GM13977 (cell line): ENCODE results near the gene ULK4.

Experiments
- DNase-seq: peaks from one replicate; pipeline ENCODE4 v3.0.0; 2012; ENCODE audit warnings: low spot score
- in situ Hi-C: fragments of 300-500 bp; cut with MboI; formaldehyde crosslinking; loops from one replicate; pipeline ENCODE4 v1.12.0; 2022; ENCODE audit warnings: low sequenced_read_pairs, low pct_unique_long_range_greater_than_20kb, mixed read lengths, inconsistent platforms; ENCODE audit not compliant: unreplicated experiment
- TF ChIP-seq, protein P1 (sequence below): IDR thresholded peaks from 2 replicates; pipeline ENCODE4 v1.5.1; 2012; ENCODE audit warnings: mild to moderate bottlenecking, control low read depth; ENCODE audit not compliant: insufficient read depth; ENCODE audit errors: extremely low read depth, missing control alignments

The ULK4 gene

DNA sequence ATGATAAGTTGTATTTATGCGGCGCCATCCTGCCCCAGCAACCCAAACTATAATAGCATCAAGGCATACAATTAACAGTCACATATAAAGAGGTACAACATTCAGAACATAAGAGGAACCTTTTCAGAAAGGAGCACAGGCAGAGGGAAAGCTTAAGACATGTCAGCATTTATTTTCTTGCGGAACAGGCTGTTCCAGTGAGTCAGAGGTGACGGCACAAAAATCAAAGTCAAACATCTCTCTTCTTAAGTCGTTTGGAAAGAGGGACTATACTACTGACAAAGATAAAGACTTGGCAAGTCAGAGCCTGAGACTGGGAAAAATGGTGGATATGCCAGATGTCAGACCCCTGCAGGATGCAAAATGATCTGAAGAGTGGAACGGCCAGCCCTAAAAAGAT, 634.2 kb downstream of the ULK4 start:
- in situ Hi-C loops: no loop called here
- TF ChIP-seq, protein P1, sequence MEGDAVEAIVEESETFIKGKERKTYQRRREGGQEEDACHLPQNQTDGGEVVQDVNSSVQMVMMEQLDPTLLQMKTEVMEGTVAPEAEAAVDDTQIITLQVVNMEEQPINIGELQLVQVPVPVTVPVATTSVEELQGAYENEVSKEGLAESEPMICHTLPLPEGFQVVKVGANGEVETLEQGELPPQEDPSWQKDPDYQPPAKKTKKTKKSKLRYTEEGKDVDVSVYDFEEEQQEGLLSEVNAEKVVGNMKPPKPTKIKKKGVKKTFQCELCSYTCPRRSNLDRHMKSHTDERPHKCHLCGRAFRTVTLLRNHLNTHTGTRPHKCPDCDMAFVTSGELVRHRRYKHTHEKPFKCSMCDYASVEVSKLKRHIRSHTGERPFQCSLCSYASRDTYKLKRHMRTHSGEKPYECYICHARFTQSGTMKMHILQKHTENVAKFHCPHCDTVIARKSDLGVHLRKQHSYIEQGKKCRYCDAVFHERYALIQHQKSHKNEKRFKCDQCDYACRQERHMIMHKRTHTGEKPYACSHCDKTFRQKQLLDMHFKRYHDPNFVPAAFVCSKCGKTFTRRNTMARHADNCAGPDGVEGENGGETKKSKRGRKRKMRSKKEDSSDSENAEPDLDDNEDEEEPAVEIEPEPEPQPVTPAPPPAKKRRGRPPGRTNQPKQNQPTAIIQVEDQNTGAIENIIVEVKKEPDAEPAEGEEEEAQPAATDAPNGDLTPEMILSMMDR: no peak

GRCh38 chr3:41324156-41324475, 637.8 kb downstream of the ULK4 start:
- in situ Hi-C loops: no loop called here
- TF ChIP-seq, protein P1: no peak
- DNase-seq: no peak

More for the DNA sequence above, 634.2 kb downstream of the ULK4 start:
- DNase-seq: no peak

GRCh38 chr3:41323467-41324155, 638.3 kb downstream of the ULK4 start:
- no peak for DNase-seq
- TF ChIP-seq, protein P1: no peak
- in situ Hi-C loops: no loop called here

- in situ Hi-C loops: no loop called here
- no peak for DNase-seq
- TF ChIP-seq, protein P1: no peak
Measured at GRCh38 chr3:41321642-41321980, 640.3 kb downstream of the ULK4 start.

- TF ChIP-seq, protein P1: no peak
- in situ Hi-C loops: no loop called here
- DNase-seq: no peak
Measured at GRCh38 chr3:41320953-41321641, 640.8 kb downstream of the ULK4 start.

DNA sequence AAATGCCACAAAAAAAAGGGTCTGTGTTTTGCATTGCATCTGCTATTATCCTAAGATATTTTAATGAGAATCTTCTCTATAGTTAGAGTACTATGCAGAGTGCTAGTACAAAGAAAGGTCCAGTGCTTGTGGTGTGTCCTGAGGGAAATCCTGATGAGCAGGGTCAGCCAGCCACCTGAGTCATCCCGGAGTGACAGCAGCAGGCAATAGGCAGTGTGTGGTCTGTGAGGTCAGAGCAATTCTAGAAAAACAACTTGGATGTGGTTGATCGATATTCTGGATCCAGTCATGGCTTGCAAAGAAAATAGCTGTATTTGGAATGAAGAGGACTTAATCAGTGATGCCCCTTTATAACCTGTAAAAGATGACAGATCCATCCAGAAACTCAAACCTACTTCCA, 643.4 kb downstream of the ULK4 start:
- TF ChIP-seq, protein P1: no peak
- DNase-seq: no peak

More for the DNA sequence above, 643.4 kb downstream of the ULK4 start:
- in situ Hi-C loops: no loop called here
